Thoracic aorta (tissue), 2 donors: Measurements from ENCODE around the gene TSPAN19. TPM values are rescaled to one million over a fixed set of nuclear protein-coding genes. Genes with fewer than 3 reads are reported as not detected.

Experiments
- ATAC-seq: fragments of 150-250 bp; one replicate; pipeline ENCODE4 v1.8.0; 2017; ENCODE audit warnings: low read depth; ENCODE audit not compliant: insufficient number of reproducible peaks, low FRiP score
- DNase-seq: peaks from one replicate; pipeline ENCODE4 v3.0.0-alpha.2; 2020; ENCODE audit warnings: low spot score
- H3K27ac ChIP-seq, 2 donors: fragments of 200-600 bp; sonication (generic); 1 replicate in 1 of 2; 2 replicates in 1 of 2; pipeline ENCODE4 v1.5.1; 2016; ENCODE audit warnings: mild to moderate bottlenecking in 2 of 2, moderate library complexity in 2 of 2
- H3K27me3 ChIP-seq: fragments of 200-600 bp; sonication (generic); replicated peaks from 2 replicates; pipeline ENCODE4 v1.6.0; 2016; ENCODE audit warnings: mild to moderate bottlenecking; ENCODE audit not compliant: insufficient read depth
- H3K36me3 ChIP-seq: fragments of 200-600 bp; sonication (generic); one replicate; pipeline ENCODE4 v1.5.1; 2016
- H3K4me1 ChIP-seq, 2 donors: fragments of 200-600 bp; sonication (generic); 1 replicate in 1 of 2; 2 replicates in 1 of 2; pipeline versions ENCODE4 v1.5.1 to v1.6.0; 2016; ENCODE audit warnings: low read depth in 2 of 2, mild to moderate bottlenecking in 1 of 2; ENCODE audit not compliant: control insufficient read depth in 1 of 2
- H3K4me3 ChIP-seq: fragments of 200-600 bp; sonication (generic); 2 replicates; pipeline ENCODE4 v1.5.1; 2016; ENCODE audit warnings: mild to moderate bottlenecking
- H3K9me3 ChIP-seq: fragments of 200-600 bp; sonication (generic); 2 replicates; pipeline ENCODE4 v1.5.1; 2016
- CTCF ChIP-seq: fragments of 200-600 bp; sonication (generic); IDR thresholded peaks from one replicate; pipeline ENCODE4 v1.5.1; 2019; ENCODE audit warnings: antibody characterized with exemption
- total RNA-seq, 2 donors: library from RNA; depleted of rRNA; stranded (reverse); fragments of >200 nt; gene quantifications; one replicate each; pipeline versions ENCODE4 v1.1.0 to v1.2.3, GENCODE V29; 2016

TSPAN19 gene
- total RNA-seq, 2 donors from 2014 or later: not detected

GRCh38 chr12:85004204-85004603 lies 31.9 kb downstream of the TSPAN19 start:
- ATAC-seq (no peak), DNase-seq (no peak)
- Histone ChIP-seq H3K27ac (no peak overlapping the region), H3K36me3 (no peaks in the 10 kb centered on the region), H3K4me1 (no peaks in the 10 kb centered on the region), H3K27me3 (no peaks in the 10 kb centered on the region), H3K4me3 (no peak overlapping the region), H3K9me3 (no peaks in the 10 kb centered on the region)
- TF ChIP-seq CTCF: no peak

GRCh38 chr12:85002778-85003296 lies 33.2 kb downstream of the TSPAN19 start:
- ATAC-seq: no peak
- no peaks in the 10 kb centered on the region for H3K27me3 ChIP-seq
- no peak for TF ChIP-seq CTCF
- H3K36me3 ChIP-seq: no peaks in the 10 kb centered on the region
- no peaks in the 10 kb centered on the region for H3K9me3 ChIP-seq
- no peak for DNase-seq
- H3K4me3 ChIP-seq: no peak overlapping the region
- H3K27ac ChIP-seq: no peak overlapping the region
- no peaks in the 10 kb centered on the region for H3K4me1 ChIP-seq

GRCh38 chr12:85000729-85001128 lies 35.3 kb downstream of the TSPAN19 start:
- ATAC-seq (no peak), DNase-seq (no peak)
- Histone ChIP-seq H3K27me3 (no peaks in the 10 kb centered on the region), H3K36me3 (no peaks in the 10 kb centered on the region), H3K9me3 (no peaks in the 10 kb centered on the region), H3K27ac (no peak overlapping the region), H3K4me1 (no peaks in the 10 kb centered on the region), H3K4me3 (no peak overlapping the region)
- TF ChIP-seq CTCF: no peak

GRCh38 chr12:84998341-84998740 lies 37.7 kb downstream of the TSPAN19 start:
- ATAC-seq (no peak), DNase-seq (no peak)
- no peak overlapping the region for H3K27ac ChIP-seq
- no peak overlapping the region for H3K4me3 ChIP-seq
- H3K36me3 ChIP-seq: no peaks in the 10 kb centered on the region
- H3K4me1 ChIP-seq: no peaks in the 10 kb centered on the region
- H3K27me3 ChIP-seq: no peaks in the 10 kb centered on the region
- H3K9me3 ChIP-seq: no peaks in the 10 kb centered on the region
- TF ChIP-seq CTCF: no peak

GRCh38 chr12:84996759-84997158 lies 39.3 kb downstream of the TSPAN19 start:
- Histone ChIP-seq H3K4me3 (no peak overlapping the region), H3K27me3 (no peaks in the 10 kb centered on the region), H3K36me3 (no peaks in the 10 kb centered on the region), H3K27ac (no peak overlapping the region), H3K9me3 (no peaks in the 10 kb centered on the region), H3K4me1 (no peaks in the 10 kb centered on the region)
- no peak for TF ChIP-seq CTCF
- ATAC-seq (no peak), DNase-seq (no peak)
